Endothelial cell of umbilical vein (primary cell): ENCODE results near the gene SEC14L1. TPM values are rescaled to one million over a fixed set of nuclear protein-coding genes. Genes with fewer than 3 reads are reported as not detected.

Source experiments
- BruUV-seq: library from RNA; stranded (reverse); fragments of 400-500 nt; replicated peaks from 2 replicates; lab custom pipeline; 2021; lab: Mats Ljungman, UMichigan
- CTCF ChIA-PET: fragments of 300-600, 350-600 bp; sonication (Branson Sonifier 250); formaldehyde crosslinking; loops from one replicate; lab custom pipeline; 2021; ENCODE audit warnings: antibody characterized with exemption, inconsistent platforms; lab: Charles Lee
- POLR2A ChIA-PET: fragments of 300-600, 350-600 bp; sonication (Branson Sonifier 250); formaldehyde crosslinking; loops from one replicate; lab custom pipeline; 2021; ENCODE audit warnings: antibody characterized with exemption, inconsistent platforms; lab: Charles Lee
- DNase-seq: peaks from one replicate; pipeline ENCODE4 v3.0.0-alpha.2; 2011; ENCODE audit warnings: low read depth, low spot score
- FAIRE-seq: peaks from 2 replicates; lab custom pipeline; 2011; peaks lifted over from hg19 to GRCh38; lab: Jason Lieb, UNC
- H2AFZ ChIP-seq: 2 replicates; pipeline ENCODE4 v1.6.0; 2012; ENCODE audit warnings: low read depth, low read length, control low read depth, inconsistent platforms
- H3K27ac ChIP-seq: 2 replicates; pipeline ENCODE4 v1.5.1; 2011; ENCODE audit warnings: low read depth, mild to moderate bottlenecking, control low read depth, low read length, moderate library complexity; ENCODE audit not compliant: insufficient read depth
- H3K27me3 ChIP-seq, 2 experiments: 2 replicates each; pipeline versions ENCODE4 v1.6.0 to v1.6.1; 2011; ENCODE audit warnings: low read length in 2 of 2, mixed read lengths in 1 of 2; ENCODE audit not compliant: control insufficient read depth in 2 of 2, insufficient read depth in 2 of 2
- H3K36me3 ChIP-seq, 2 experiments: 2 replicates in 1 of 2; 3 replicates in 1 of 2; pipeline ENCODE4 v1.5.1; 2011; ENCODE audit warnings: low read length in 2 of 2, mild to moderate bottlenecking in 1 of 2, moderate library complexity in 1 of 2; ENCODE audit not compliant: control insufficient read depth in 2 of 2, insufficient read depth in 2 of 2; ENCODE audit errors: extremely low read depth in 1 of 2
- H3K4me1 ChIP-seq: 3 replicates; pipeline ENCODE4 v1.5.1; 2011; ENCODE audit warnings: mild to moderate bottlenecking, low read length; ENCODE audit not compliant: control insufficient read depth, insufficient read depth; ENCODE audit errors: extremely low read depth
- H3K4me2 ChIP-seq: 2 replicates; pipeline ENCODE4 v1.6.1; 2011; ENCODE audit warnings: low read length, control low read depth, mixed read lengths; ENCODE audit not compliant: insufficient read depth
- H3K4me3 ChIP-seq, 3 experiments: fragments of 200-600 bp in 1 of 3; sonication (generic), shearing (Covaris generic) in 1 of 3; replicated peaks in 1 of 3; 2 replicates each; pipeline ENCODE4 v1.5.1; 2011 to 2016; ENCODE audit warnings: control low read depth in 3 of 3, low read length in 3 of 3, mild to moderate bottlenecking in 2 of 3, inconsistent platforms in 1 of 3, low read depth in 1 of 3, moderate library complexity in 1 of 3; ENCODE audit not compliant: insufficient read depth in 1 of 3
- H3K79me2 ChIP-seq: 2 replicates; pipeline ENCODE4 v1.6.0; 2012; ENCODE audit warnings: low read length, inconsistent platforms; ENCODE audit not compliant: control insufficient read depth, insufficient read depth
- H3K9ac ChIP-seq: replicated peaks from 2 replicates; pipeline ENCODE3; 2011; ENCODE audit warnings: low read length, control low read depth; ENCODE audit not compliant: insufficient read depth; ENCODE audit errors: extremely low read depth
- H3K9me1 ChIP-seq: replicated peaks from 3 replicates; pipeline ENCODE4 v1.6.0; 2011; ENCODE audit warnings: mild to moderate bottlenecking, low read length; ENCODE audit not compliant: control insufficient read depth, insufficient read depth; ENCODE audit errors: extremely low read depth
- H3K9me3 ChIP-seq: replicated peaks from 2 replicates; pipeline ENCODE4 v1.5.1; 2012; ENCODE audit warnings: low read length, inconsistent platforms; ENCODE audit not compliant: control insufficient read depth, insufficient read depth
- H4K20me1 ChIP-seq: replicated peaks from 2 replicates; pipeline ENCODE3; 2011; ENCODE audit warnings: mild to moderate bottlenecking, low read length; ENCODE audit not compliant: control insufficient read depth, insufficient read depth; ENCODE audit errors: extremely low read depth
- GATA2 ChIP-seq: IDR thresholded peaks from 2 replicates; pipeline ENCODE4 v1.7.0; 2011; ENCODE audit warnings: low read depth, mild to moderate bottlenecking, moderate library complexity, mixed read lengths, low read length; ENCODE audit not compliant: insufficient read length, insufficient read depth
- MYC ChIP-seq: IDR thresholded peaks from one replicate; pipeline ENCODE4 v1.6.1; 2011; ENCODE audit warnings: mild to moderate bottlenecking, low read depth, low read length
- POLR2A ChIP-seq: IDR thresholded peaks from 2 replicates; pipeline ENCODE4 v1.6.1; 2012; ENCODE audit warnings: low read depth, mild to moderate bottlenecking, control low read depth, low read length
- POLR2AphosphoS5 ChIP-seq: IDR thresholded peaks from 2 replicates; pipeline ENCODE4 v1.6.1; 2012; ENCODE audit warnings: low read depth, mild to moderate bottlenecking, control low read depth, low read length, moderate library complexity; ENCODE audit not compliant: insufficient read depth
- dilution Hi-C: fragments of 300-500 bp; cut with MboI; formaldehyde crosslinking; loops from one replicate; pipeline ENCODE4 v1.15.0; 2019; ENCODE audit warnings: low sequenced_read_pairs; ENCODE audit not compliant: extremely low pct_ligation_motif_present
- intact Hi-C: fragments of 100-400 bp; cut with micrococcal nuclease; formaldehyde crosslinking; loops from one replicate; pipeline ENCODE4 v1.10.0; 2022
- polyA plus RNA-seq, 4 experiments: library from polyadenylated mRNA; depleted of rRNA in 3 of 4; stranded (reverse) in 3 of 4; unstranded in 1 of 4; fragments of >200 nt; gene quantifications; 2 replicates each; pipeline versions ENCODE4 v1.2.1 to v1.2.3, GENCODE V29; 2011 to 2012; ENCODE audit warnings: missing spikeins in 1 of 4
- total RNA-seq: library from RNA; stranded (reverse); gene quantifications from 2 replicates; pipeline ENCODE4 v1.2.3, GENCODE V29; 2021
- TF ChIP-seq, protein P1 (sequence below), 2 donors: IDR thresholded peaks; 1 replicate in 1 of 2; 2 replicates in 1 of 2; pipeline ENCODE4 v1.5.1; 2011; ENCODE audit warnings: low read length in 2 of 2, mild to moderate bottlenecking in 2 of 2, moderate library complexity in 2 of 2, control low read depth in 1 of 2, inconsistent platforms in 1 of 2, low read depth in 1 of 2; ENCODE audit not compliant: insufficient read depth in 1 of 2; ENCODE audit errors: extremely low read depth in 1 of 2

SEC14L1 gene
- total and polyA plus RNA-seq, 2 donors (not counting 3 experiments of a cell fraction or from before 2014, with no cell fraction given), result 215 to 631 TPM

DNA sequence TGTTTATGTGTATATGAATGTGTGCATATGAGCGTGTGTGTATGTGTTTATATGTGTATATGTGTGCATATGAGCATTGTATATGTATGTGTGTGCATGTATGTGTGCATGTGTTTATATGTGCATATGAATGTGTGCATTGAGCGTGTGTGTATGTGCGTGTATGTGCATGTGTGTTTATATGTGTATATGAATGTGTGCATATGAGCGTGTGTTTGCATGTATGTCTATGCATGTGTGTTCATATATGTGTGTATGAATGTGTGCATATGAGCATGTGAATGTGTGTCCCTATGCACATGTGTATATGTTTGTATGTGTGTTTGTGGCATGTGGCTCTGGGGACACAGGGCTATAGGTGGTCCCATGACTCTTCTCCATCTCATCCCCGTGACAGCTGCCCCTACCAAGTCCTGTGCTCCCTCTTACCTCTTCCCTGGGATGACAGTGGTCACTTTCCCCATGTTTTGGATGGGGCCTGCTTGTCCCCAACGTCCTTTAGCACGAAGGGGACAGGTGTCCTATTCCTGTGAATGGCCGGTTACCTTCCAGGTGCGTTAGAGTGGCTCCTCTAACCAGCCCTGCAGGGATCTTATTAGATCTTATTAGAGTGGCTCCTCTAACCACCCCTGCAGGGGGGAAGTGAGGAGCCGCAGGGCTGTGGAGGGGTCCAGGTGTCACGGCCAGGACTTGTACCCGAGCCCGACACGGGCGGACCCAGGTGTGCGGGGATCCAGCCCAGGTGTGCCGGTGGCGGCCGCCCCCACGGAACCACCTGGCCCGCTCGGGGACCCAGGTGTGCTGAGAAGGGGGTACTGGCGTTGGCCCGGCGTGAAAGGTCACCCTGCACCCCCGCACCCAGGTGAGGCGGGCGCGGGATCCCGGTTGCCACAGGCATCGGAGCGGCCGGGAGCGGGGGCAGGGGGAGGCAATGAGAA is 105.6 kb downstream of the SEC14L1 start:
- ChIA-PET POLR2A (no interaction called here), CTCF (no interaction called here)
- intact Hi-C loops (loop anchor here (1.0 to 5.0 kb wide), 3 partner anchors 160 to 379 kb away; partner anchors contain the start of gene MGAT5B), dilution Hi-C loops (no loop called here)
- peak overlapping the region; percentile 68 for H2AFZ ChIP-seq
- peaks cover 9% of the 10 kb centered on the region for H3K4me1 ChIP-seq
- TF ChIP-seq POLR2A (peak; percentile 21), MYC (no peak)
- DNase-seq (no peak), FAIRE-seq (no peak)
- no peaks in the 10 kb centered on the region for H3K79me2 ChIP-seq
- peak overlapping the region; percentile 11 to 62 (median 12) for H3K4me3 ChIP-seq
- BruUV-seq, result TSS peak; percentile 12
- peak overlapping the region; percentile 46 for H3K4me2 ChIP-seq
- H3K9me1 ChIP-seq, result no peaks in the 10 kb centered on the region
- peak overlapping the region; percentile 36 for H3K9ac ChIP-seq
- no peaks in the 10 kb centered on the region for H3K27me3 ChIP-seq
- no peak overlapping the region for H3K27ac ChIP-seq
- no peaks in the 10 kb centered on the region for H4K20me1 ChIP-seq
- H3K9me3 ChIP-seq, result no peaks in the 10 kb centered on the region
- H3K36me3 ChIP-seq, result no peaks in the 10 kb centered on the region

DNA sequence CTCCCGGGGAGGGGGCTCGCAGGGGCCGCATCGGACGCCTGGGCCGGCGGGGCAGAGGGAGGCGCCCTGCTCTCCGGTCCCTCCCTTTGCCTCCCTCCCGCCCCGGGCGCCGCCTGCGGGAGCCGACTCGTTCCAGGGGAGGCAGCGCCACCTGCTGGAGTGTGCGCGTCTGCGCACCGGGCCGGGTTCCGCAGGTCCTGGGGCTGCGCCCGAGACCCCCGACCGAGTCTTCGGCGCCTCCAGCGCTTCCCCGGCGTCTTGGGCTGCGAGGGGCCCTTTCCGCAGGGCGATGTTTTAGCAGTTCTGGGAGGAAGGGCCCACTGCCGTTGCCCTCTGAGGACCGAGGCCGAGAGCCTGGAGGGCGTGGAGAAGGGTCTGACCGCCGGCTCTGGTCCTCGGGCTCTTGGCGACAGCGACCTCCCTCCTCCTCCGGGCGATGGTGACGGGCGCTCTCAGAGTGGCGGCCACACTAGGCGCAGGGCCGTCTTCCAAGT is 106.3 kb downstream of the SEC14L1 start:
- Histone ChIP-seq H3K4me2 (peak overlapping the region; percentile 46), H3K9me1 (no peaks in the 10 kb centered on the region), H3K9ac (peak overlapping the region; percentile 36), H3K36me3 (no peaks in the 10 kb centered on the region), H3K9me3 (no peaks in the 10 kb centered on the region), H2AFZ (peak overlapping the region; percentile 68), H3K27me3 (no peaks in the 10 kb centered on the region), H3K79me2 (no peaks in the 10 kb centered on the region), H4K20me1 (no peaks in the 10 kb centered on the region), H3K4me1 (peaks cover 9% of the 10 kb centered on the region), H3K27ac (no peak overlapping the region), H3K4me3 (peak overlapping the region in 2 of 3 experiments; percentile 16 to 62)
- dilution Hi-C loops, result no loop called here
- DNase-seq (peak; percentile 63), FAIRE-seq (peak; percentile 71)
- intact Hi-C loops, result loop anchor here (1.0 to 5.0 kb wide), 3 partner anchors 161 to 380 kb away; partner anchors contain the start of gene MGAT5B
- no TSS peak for BruUV-seq
- ChIA-PET CTCF (interaction anchor here (1.1 to 2.8 kb wide), 2 partner anchors 41 to 159 kb away, joined by 4 to 17 read pairs; no protein-coding TSS in a partner anchor), POLR2A (no interaction called here)
- no peak for TF ChIP-seq POLR2AphosphoS5
- TF ChIP-seq, protein P1, sequence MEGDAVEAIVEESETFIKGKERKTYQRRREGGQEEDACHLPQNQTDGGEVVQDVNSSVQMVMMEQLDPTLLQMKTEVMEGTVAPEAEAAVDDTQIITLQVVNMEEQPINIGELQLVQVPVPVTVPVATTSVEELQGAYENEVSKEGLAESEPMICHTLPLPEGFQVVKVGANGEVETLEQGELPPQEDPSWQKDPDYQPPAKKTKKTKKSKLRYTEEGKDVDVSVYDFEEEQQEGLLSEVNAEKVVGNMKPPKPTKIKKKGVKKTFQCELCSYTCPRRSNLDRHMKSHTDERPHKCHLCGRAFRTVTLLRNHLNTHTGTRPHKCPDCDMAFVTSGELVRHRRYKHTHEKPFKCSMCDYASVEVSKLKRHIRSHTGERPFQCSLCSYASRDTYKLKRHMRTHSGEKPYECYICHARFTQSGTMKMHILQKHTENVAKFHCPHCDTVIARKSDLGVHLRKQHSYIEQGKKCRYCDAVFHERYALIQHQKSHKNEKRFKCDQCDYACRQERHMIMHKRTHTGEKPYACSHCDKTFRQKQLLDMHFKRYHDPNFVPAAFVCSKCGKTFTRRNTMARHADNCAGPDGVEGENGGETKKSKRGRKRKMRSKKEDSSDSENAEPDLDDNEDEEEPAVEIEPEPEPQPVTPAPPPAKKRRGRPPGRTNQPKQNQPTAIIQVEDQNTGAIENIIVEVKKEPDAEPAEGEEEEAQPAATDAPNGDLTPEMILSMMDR (IDR thresholded peaks at IDR 0.05; ENCODE audit: extremely low read depth in 1 of 2, insufficient read depth in 1 of 2, low read depth in 1 of 2, low read length in 2 of 2), result peak; percentile 87 to 94
- no peak for TF ChIP-seq GATA2
